ENCODE results near the gene NANOS3.

NANOS3 gene

DNA sequence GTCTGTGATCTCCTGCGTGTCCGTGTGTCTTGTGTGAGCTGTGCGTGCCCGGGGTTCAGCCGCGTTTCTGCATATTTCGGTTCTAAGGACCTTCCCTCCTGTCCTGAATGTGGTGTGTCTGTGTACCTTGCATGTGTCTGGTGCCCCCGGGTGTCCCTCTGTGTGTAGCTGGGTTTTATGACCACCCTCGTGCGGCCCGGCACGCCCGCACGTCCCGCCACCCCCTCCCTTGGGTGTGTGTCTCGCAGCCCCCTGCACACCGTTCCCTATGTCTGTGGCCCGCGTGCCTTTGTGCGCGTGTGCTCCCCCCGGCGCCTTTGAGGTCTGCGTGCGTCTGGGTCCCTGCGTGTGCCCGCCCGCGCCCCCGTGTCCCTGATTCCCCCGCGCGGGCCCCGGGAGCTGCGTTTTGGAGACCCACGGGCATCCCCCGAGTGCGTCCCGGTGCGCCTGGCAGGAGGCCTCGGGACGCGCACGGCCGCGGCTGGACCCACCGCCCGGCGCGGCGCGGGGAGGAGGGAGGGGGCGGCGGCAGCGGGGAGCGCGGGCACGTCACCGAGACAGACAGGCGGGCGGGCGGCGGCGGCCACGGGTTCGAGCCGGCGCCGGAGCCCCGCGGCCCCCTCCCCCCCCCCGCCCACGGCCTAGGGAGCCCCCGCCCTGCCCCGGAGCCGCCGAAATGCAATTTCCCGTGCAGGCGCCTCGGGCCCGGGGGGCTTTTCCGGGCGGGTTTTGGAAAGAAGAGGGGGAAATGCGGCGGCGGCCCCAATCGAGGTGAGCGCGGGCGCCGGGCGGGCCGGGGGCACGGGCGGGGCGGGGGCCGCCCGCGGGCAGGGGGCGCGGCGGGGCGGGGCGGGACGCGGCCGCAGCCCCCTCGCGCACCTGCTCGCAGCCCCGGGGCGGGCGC, 12.0 kb upstream of the NANOS3 start:
- DNase-seq: no peak

DNA sequence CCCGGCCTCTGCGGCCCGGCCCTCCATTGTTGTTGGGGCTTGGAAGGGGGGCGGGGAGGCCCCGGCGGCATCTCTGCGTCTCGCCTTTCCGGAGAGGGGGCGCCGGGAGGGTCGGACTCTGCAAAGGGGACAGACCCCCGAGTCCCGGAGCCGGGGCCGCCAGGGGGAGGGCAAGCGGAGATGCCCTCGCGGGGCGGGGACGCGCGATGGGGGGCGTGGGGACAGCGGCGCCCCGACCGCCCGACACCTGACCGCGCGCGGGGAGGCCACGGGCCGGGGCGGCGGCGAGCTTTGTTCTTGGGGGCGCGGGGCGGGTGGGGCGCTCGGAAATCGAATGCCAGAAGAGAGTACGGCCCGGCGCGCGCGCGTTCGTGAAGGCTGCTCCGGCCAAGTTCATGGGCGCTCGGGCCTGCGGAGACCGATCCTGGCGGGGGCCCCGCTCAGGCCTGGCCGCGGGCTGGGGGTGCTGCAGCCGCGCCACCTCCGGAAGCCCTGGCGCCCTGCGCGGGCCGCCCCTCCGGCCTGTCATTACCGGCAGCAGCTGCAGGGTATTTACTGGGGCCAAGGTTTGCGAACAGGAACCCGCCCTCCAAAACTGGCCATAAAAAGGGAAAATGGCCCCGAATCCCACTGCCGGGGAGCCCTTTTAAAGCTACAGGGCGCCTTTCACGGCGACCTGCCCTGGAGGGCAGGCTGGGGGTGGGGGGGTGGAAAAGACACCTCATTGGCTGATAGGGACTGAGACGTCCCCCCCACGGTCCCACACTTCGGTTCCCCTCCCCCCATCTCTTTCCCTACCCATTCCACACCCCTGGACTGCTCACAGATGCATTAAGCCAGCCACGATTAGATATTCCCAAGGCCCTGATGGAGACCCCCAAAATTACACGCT, 11.1 kb upstream of the NANOS3 start:
- DNase-seq: no peak

DNA sequence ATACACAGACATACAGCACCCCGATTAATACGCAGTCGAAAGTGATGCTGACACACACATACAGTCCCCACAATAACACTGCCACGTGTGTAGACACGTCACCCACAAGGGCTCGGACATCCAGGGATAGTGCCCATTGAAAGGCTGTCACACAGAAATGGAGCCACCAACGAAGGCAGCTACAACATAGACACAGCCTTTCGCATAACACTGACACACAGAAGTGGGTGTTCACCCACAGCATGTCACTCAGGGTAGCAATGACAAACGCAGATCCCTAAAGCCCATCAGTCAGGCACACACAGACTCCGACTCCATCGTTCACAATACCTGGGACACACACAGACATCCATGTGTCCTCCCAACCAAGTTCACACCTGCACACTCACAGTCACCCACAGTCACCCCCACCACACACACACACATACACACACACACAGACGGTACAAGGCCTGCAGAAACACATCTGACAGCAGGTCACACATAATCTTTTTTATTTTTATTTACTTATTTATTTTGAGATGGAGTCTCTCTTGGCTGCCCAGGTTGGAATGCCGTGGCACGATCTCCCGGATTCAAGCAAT, 10.4 kb upstream of the NANOS3 start:
- DNase-seq: no peak

DNA sequence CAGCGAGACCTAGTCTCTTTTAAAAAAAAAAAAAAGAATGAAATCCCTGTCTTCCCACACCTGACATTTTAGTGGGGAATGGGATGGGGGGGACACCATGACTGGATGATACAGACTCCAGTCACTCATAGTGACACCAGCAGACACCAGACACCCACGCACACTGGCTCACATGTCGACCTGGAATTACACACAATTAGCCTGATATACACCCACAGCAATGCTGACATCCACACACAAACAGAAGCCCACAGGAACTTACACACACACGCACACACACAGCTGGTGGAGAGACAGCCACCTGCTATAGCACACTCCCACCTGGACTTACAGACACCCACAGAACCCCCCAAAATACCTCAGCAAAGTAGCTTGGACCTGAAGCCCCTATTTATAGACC, 8.3 kb upstream of the NANOS3 start:
- no peak for DNase-seq

DNA sequence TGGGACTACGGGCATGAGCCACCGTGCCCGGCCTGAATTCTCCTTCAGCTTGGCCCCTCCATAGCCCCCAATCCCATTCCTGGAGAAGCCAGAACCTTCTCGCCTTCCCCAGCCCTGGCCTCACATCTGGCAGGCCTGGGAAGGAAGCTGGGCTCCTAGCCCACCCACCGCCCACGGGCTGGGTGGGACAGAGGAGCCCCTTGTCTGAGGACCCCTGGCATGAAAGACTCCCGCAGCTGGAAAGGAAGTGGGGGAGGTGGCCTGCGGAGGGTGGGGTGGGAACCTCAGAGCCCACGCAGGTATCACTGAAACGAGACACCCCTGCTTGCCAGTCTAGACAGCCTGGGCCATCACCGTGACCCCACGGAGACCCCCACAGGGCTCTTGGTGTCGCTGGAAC, 7.7 kb upstream of the NANOS3 start:
- DNase-seq: no peak

DNA sequence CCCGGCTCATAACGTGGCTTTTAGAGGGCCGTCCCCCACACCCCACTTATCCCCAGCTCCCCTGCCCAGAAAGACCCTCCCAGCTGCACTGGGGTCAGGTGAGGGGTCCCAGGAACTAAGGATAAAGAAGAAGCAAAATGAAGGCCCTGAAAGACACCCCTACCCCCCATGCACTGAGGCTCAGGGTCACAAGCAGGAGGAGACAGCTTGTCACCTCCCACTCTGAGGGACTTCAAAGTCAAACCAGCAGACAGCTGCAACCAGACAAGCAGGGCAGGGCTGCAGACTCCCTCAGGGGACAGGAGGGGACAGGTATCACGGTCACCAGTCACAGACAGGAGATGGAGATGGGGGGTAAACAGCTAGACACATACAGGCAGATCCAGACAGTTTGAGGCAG, 6.1 kb upstream of the NANOS3 start:
- no peak for DNase-seq

DNA sequence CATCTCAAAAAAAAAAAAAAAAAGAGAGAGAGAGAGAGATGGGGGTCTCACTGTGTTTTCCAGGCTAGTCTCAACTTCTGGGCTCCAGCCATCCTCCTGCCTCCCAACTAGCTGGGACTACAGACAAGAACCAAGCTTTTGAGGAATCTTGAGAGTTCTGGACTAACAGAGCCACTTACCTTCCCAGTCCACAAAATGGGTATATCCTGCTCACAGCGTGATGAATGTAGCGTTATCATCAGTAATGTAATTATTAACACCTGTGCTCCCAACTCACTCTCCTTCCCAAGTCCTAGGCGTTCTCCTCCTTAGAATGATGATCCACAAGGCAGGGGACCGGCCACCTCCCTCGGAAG, 4.6 kb upstream of the NANOS3 start:
- no peak for DNase-seq

DNA sequence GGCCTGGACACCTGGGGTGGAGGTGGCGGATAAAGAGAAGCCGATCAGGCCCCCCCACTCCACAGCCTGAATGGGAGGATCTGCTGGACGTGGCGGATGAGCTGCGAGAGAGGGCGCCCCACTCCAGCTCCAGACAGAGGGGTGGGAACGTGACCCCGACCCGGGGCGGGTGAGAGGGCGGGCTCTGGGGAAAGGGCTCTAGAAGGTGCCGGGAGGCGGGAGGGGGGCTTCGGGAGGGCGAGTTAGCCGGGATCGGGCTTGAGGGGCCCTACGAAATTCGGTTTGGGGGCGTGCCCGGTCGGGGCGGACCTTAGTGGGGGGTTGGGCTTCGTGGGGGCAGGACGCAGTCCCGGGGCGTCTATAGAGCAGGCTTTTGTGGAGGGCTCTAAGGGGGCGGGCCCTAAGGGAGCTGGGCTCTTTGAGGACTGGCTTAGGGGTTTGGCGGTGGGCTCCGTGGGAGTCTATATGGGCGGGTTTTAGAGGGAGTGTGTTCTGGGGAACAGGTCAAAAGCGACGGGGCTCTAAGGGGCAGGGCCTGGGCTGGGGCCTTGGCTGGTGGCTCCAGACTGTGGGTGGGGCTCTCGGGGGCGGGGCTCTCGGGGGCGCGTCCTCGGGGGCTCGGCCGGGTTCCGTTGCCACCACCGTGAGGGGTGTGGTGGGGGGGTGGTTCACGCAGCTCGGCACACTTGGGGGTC, 4.1 kb upstream of the NANOS3 start:
- peak; percentile 20 to 28 for DNase-seq

DNA sequence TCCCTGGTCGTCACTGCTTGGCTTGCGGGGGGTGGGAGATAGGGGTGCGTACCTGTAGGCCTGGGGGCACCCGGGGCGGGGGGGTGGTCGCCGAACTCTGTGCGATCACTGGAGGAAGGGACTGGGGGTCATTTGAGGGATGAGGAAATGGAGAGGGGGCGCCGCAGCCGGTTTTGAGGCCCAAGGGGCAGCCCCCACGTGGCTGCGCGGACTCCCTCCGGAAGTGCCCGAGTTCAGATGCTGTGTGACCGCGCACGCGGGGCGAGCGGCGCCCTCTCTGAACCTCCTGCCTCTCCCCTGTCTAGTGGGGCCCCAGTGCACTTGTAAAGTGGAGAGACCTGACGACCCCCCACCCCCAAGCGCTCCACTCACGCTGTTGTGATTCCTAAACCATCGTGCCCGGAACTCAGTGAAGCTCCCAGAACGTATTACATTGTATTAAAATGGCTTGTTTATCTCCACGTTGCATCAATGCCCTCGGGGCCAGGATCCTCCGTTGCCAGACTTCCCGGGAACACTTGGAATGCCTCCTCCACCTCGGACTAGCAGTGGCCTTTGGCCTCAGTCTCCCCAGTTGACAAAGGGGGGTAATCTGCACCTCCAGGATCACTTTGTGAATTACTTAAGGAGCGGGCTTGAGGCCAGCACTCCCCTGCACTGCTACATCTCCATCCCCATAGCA, 3.0 kb upstream of the NANOS3 start:
- DNase-seq: no peak

DNA sequence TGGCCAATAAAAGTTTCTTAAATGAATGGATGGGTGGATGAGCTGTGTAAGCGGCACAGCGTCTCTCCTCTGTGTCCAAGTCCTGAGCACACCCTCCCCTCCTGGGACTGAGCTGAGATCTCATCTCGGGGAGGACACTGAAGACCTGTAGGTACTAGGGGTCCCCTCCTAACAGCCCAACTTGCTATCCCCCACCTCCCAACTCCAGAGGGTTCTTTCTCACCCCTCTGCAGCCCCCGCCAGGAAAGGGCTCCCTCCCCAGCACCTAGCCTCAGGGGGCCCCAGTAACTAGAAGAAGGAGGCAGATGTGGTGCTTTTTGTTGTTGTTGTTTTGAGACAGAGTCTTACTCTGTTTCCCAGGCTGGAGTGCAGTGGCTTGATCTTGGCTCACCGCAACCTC, 1.1 kb upstream of the NANOS3 start:
- DNase-seq: no peak

DNA sequence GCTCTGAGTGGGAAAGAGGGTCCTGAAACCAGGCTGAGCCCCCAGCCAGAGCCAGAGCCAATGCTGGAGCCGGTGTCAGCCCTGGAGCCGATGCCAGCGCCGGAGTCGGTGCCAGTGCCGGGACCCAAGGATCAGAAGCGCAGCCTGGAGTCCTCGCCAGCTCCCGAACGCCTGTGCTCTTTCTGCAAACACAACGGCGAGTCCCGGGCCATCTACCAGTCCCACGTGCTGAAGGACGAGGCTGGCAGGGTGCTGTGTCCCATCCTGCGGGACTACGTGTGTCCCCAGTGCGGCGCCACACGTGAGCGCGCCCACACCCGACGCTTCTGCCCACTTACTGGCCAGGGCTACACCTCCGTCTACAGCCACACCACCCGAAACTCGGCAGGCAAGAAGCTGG, 369 bp downstream of the NANOS3 start:
- no peak for DNase-seq

DNA sequence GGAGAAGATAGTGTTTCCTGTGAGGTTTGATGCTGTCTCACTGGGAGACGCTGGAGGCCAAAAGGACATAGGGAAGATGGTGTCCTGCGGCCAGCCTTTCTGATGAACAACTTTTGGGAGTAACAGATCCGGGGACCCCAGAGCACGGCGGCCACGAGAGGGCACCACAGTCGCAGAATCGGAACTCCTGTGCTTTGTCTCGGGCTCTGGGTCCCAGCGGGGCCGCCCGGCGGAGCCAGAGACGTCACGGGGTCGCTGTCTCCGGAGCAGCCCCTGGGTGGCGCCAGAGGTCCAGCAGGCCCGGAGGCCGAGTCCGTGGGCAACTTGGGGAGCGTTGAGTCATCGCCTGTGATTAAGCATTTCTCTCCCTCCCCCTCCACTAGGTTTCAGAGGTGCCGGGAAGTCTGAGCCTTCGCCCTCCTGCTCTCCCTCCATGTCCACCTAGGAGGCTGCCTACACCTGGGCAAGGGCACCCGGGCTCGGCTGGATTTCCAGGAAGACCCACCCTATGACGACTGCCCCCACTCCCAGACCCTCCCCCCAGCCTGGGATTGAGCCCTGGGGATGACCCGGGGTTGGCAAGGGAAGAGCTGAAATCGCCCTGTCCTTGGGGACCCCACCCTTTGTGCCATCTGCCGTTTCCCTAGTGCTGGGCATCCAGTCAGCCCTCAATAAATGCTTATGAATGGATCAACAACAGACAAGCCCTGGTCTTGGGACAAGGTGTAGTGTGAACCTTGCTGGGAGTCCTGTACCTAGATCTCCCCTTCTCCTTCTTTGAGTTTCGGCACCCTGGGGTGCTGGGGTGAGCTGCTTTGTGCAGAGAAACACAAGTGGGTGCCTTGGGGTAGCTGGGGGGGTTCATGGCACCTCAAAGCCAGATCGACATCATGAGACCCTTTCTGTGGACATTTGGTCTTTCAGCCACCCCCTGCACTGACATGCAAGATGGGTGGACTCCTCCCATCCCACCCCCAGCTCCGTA, 3.4 kb downstream of the NANOS3 start:
- peak; percentile 92 for DNase-seq

DNA sequence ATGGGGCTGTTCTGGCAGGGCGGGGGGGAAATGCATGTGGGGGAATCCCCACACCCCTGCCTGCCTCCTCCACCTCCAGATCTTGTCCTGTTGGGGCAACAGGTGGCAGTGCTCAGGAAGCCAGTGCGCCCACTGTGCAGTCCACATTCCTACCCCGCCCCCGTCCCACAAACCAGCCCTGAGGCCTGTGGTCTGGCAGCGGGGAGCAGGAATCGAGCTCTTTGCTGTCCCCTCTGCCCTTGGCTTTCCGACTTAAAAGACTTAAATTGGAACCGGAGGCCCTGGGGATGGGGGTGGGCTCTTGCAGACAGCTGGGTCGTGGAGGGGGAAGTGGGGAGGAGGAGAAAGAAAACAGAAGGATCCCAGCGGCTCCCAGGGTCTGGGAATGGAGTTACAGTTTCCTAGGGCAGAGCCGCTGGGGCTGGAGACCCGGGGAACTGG, 4.3 kb downstream of the NANOS3 start:
- DNase-seq: no peak

DNA sequence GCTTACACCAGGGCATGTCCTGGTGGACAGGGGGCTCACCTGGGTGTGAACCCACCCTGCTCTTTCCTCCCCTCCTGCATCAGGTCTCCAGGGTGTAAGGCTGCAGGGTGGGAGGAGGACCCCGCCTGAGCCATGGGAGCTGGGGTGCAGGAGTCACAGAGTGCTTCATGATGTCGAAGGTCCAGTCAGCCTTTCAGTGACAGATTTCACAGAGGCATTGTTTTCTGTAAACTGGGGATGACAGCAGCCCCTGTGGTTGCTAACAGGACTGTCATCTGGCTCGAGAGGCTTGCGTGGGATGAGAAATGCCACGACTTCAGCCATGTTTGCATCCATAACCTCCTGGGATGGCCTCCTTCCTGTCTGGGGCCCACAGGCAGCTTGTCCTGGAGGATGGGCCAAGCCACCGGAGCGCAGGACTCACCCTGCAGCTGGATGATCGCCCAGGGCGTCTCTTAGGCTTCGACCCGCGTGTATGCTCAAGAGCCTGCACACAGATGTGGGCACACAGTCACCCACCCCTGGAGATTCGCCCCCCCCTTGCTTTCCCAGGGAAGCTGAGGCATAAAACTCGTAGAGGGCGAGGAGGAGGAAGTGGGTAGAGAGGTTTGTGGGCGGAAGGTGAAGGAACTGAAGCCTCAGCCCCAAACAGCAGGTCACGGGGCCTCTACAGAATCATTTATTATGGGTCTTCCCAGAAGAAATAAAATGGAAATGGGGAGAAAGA, 4.9 kb downstream of the NANOS3 start:
- DNase-seq: peak in 1 of 2 experiments; percentile 26

DNA sequence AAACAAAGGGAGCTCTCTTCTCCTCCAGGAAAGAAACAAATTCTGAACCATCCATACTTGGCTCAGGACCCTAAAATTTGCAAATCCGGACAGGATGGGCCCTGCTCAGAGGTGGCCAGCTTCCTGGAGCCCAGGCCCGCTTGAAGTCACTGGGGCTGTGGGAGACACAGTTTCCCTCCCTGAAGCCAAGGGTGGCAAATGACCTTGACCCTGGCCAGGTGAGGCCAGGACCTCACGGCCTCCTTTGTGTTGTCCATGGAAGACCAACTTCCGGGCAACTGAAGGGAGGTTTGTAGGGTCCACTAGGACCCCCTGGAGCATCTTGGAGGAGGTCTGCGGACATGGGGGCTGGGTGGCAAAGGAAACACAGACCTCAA, 5.5 kb downstream of the NANOS3 start:
- no peak for DNase-seq

DNA sequence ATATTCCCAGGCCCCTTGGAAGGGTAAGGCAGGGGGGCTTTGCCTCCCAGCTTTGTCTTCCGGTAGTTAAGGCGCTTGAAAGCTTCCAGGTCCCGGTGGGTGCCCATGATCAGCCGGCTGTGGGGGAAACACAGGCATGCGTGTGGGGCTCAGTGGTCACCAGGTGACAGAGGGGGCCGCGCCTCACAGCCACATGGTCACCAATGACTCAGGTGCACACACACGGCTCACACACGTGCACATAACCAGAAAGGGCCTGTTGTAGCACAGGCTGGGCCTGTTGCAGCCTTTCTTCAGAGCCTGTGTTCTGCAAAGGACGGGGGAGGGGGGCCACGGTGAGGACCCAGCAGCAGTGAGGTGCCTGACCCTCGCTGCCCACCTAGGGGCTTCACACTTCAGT, 5.9 kb downstream of the NANOS3 start:
- DNase-seq: no peak

DNA sequence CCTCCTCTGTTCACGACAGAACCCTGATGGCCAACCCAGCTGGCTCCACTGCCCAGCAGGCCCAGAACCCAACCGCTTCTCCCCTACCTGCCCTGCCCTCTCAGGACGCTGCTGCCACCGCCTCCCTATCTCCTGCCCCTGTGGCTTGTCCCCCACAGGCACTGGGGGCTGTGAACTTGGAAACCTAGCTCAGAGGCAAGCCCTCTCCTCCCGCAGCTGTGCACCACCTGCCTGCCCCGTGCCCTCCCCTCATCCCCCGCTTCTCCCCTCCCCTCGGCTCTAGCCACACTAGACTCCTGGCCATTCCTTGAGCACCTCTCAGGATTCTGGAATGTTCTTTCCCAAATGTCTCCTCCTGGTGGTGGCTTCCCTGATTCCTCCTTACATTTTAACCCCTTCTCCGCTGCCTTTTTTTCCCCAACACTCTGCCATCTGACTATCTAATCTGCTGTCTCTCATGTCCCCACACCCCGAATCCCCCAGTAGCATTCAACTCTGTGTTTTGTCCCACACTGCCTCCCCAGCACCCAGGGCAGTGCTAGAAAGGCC, 6.7 kb downstream of the NANOS3 start:
- no peak for DNase-seq

DNA sequence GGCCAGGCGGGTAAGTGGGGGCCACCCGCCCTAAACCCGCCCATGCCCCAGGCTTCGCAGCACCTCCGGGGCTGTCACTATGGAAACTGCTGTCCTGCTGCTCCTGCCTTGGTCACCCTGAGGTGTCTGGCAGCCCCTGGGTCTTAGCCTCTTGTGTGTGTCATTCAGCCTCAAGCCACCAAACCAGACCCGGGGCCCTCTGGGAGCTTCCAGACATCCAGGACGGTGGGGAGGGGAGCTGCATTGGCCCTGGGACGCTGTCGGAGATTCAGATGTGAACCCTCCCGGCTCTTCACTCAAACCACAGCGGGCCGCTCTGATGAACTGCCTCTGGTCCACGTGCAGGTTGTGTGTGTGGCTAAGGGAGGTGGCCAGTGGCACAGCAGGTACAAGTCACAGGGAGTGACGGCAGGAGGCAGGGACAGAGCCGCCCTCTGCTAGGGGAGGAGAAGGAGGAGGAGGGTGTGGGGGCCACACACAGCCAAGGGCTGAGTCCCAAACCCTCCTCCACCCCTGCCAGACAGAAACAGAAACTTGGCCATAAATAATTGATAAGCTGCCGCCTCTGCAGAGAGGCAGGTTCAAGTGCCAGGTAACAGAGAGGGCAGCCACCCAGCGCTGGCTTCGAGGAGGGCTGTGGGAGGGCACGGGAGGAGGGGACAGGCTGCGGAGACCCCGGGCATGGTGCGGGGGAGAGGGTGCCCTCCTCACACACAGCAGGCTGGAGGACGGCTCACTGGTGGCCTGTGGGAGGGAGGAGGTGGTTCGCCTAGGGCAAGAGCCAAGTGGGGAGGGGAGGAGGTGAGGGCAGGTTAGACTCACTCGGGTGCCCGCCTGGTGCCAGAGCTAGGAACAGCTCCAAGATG, 8.0 kb downstream of the NANOS3 start:
- no peak for DNase-seq

DNA sequence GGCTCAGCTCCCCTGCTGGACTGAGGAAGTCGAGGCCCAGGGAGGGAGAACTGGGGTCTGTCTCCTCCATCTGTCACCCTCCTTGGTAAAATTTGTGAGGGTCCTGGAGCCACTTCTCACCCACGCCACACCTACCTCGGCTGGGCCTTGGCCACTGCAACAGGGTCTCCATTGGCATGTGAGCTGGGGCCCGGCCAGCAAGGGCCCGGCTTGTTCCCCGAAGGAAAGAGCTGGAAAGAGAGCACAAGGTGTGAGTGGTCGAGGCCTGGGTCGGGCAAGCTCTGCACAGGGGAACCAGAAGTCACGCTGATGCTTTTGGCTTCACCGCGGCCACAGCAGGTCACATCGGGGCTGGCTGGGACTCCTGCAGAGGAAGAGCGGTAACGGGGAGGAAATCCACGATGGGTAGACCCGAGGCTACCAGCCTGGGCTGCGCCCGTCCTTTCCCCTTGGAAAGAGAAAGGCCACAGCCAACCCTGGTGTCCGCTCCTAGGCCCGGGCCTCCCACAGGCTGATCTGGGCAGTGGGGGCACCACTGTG, 9.0 kb downstream of the NANOS3 start:
- DNase-seq: no peak
